ENCODE data around the gene MED27.

MED27 gene

GRCh38 chr9:132054024-132054423, 25.6 kb downstream of the MED27 start:
- no peak for DNase-seq (ENCODE audit: low read depth, low spot score)
- Histone ChIP-seq H3K36me3 (ENCODE audit: insufficient read depth, insufficient read length, low read length) (peaks cover 7% of the 10 kb centered on the region), H3K4me3 (ENCODE audit: insufficient read length, low read depth) (no peak overlapping the region), H3K4me1 (ENCODE audit: insufficient read depth, insufficient read length) (peaks cover 5% of the 10 kb centered on the region), H3K9me3 (ENCODE audit: insufficient read depth, low read length) (peaks cover 9% of the 10 kb centered on the region; the same call in 1 of the 2 replicates), H3K9ac (ENCODE audit: insufficient read length, low read depth) (no peak overlapping the region), H3K27me3 (ENCODE audit: insufficient read depth, insufficient read length) (no peaks in the 10 kb centered on the region)
- TF ChIP-seq SUZ12 (IDR thresholded peaks at IDR 0.05; ENCODE audit: extremely low read depth, insufficient read depth, insufficient read length) (no peak), YY1 (IDR thresholded peaks at IDR 0.05; ENCODE audit: insufficient read depth, insufficient read length) (no peak), ZNF274 (IDR thresholded peaks at IDR 0.05; ENCODE audit: low read depth, low read length) (no peak)

- no peak for TF ChIP-seq SUZ12 (IDR thresholded peaks at IDR 0.05; ENCODE audit: extremely low read depth, insufficient read depth, insufficient read length)
- TF ChIP-seq YY1 (IDR thresholded peaks at IDR 0.05; ENCODE audit: insufficient read depth, insufficient read length): no peak
- no peak for TF ChIP-seq ZNF274 (IDR thresholded peaks at IDR 0.05; ENCODE audit: low read depth, low read length)
- no peak overlapping the region for H3K9ac ChIP-seq (ENCODE audit: insufficient read length, low read depth)
Observed at GRCh38 chr9:132049900-132050299, 29.8 kb downstream of the MED27 start.

GRCh38 chr9:132049323-132049882, 30.3 kb downstream of the MED27 start:
- peaks cover 3% of the 10 kb centered on the region for H3K36me3 ChIP-seq (ENCODE audit: insufficient read depth, insufficient read length, low read length)
- no peaks in the 10 kb centered on the region for H3K9me3 ChIP-seq (ENCODE audit: insufficient read depth, low read length)
- DNase-seq (ENCODE audit: low read depth, low spot score): no peak
- no peaks in the 10 kb centered on the region for H3K27me3 ChIP-seq (ENCODE audit: insufficient read depth, insufficient read length)
- no peak overlapping the region for H3K9ac ChIP-seq (ENCODE audit: insufficient read length, low read depth)
- H3K4me3 ChIP-seq (ENCODE audit: insufficient read length, low read depth): no peak overlapping the region
- TF ChIP-seq ZNF274 (IDR thresholded peaks at IDR 0.05; ENCODE audit: low read depth, low read length) (no peak), YY1 (IDR thresholded peaks at IDR 0.05; ENCODE audit: insufficient read depth, insufficient read length) (no peak), SUZ12 (IDR thresholded peaks at IDR 0.05; ENCODE audit: extremely low read depth, insufficient read depth, insufficient read length) (no peak)
- H3K4me1 ChIP-seq (ENCODE audit: insufficient read depth, insufficient read length): peaks cover 2% of the 10 kb centered on the region

More at GRCh38 chr9:132049900-132050299, 29.8 kb downstream of the MED27 start:
- peaks cover 4% of the 10 kb centered on the region for H3K4me1 ChIP-seq (ENCODE audit: insufficient read depth, insufficient read length)
- no peaks in the 10 kb centered on the region for H3K9me3 ChIP-seq (ENCODE audit: insufficient read depth, low read length)
- DNase-seq (ENCODE audit: low read depth, low spot score): no peak
- H3K27me3 ChIP-seq (ENCODE audit: insufficient read depth, insufficient read length): no peaks in the 10 kb centered on the region
- no peak overlapping the region for H3K4me3 ChIP-seq (ENCODE audit: insufficient read length, low read depth)
- peaks cover 3% of the 10 kb centered on the region for H3K36me3 ChIP-seq (ENCODE audit: insufficient read depth, insufficient read length, low read length)

- H3K9ac ChIP-seq (ENCODE audit: insufficient read length, low read depth): no peak overlapping the region
- DNase-seq (ENCODE audit: low read depth, low spot score): no peak
- H3K4me1 ChIP-seq (ENCODE audit: insufficient read depth, insufficient read length): no peaks in the 10 kb centered on the region
- TF ChIP-seq YY1 (IDR thresholded peaks at IDR 0.05; ENCODE audit: insufficient read depth, insufficient read length) (no peak), ZNF274 (IDR thresholded peaks at IDR 0.05; ENCODE audit: low read depth, low read length) (no peak), SUZ12 (IDR thresholded peaks at IDR 0.05; ENCODE audit: extremely low read depth, insufficient read depth, insufficient read length) (no peak)
- no peaks in the 10 kb centered on the region for H3K27me3 ChIP-seq (ENCODE audit: insufficient read depth, insufficient read length)
- H3K4me3 ChIP-seq (ENCODE audit: insufficient read length, low read depth): no peak overlapping the region
- H3K36me3 ChIP-seq (ENCODE audit: insufficient read depth, insufficient read length, low read length): peaks cover 3% of the 10 kb centered on the region
- H3K9me3 ChIP-seq (ENCODE audit: insufficient read depth, low read length): no peaks in the 10 kb centered on the region
Observed at GRCh38 chr9:132048201-132048600, 31.5 kb downstream of the MED27 start.

GRCh38 chr9:132046456-132046855, 33.2 kb downstream of the MED27 start:
- no peak overlapping the region for H3K9ac ChIP-seq (ENCODE audit: insufficient read length, low read depth)
- H3K4me1 ChIP-seq (ENCODE audit: insufficient read depth, insufficient read length): no peaks in the 10 kb centered on the region
- H3K36me3 ChIP-seq (ENCODE audit: insufficient read depth, insufficient read length, low read length): peaks cover 3% of the 10 kb centered on the region
- DNase-seq (ENCODE audit: low read depth, low spot score): no peak
- H3K9me3 ChIP-seq (ENCODE audit: insufficient read depth, low read length): no peaks in the 10 kb centered on the region
- TF ChIP-seq YY1 (IDR thresholded peaks at IDR 0.05; ENCODE audit: insufficient read depth, insufficient read length): no peak
- TF ChIP-seq SUZ12 (IDR thresholded peaks at IDR 0.05; ENCODE audit: extremely low read depth, insufficient read depth, insufficient read length): no peak
- no peak for TF ChIP-seq ZNF274 (IDR thresholded peaks at IDR 0.05; ENCODE audit: low read depth, low read length)
- H3K27me3 ChIP-seq (ENCODE audit: insufficient read depth, insufficient read length): no peaks in the 10 kb centered on the region
- no peak overlapping the region for H3K4me3 ChIP-seq (ENCODE audit: insufficient read length, low read depth)

- Histone ChIP-seq H3K4me3 (ENCODE audit: insufficient read length, low read depth) (no peak overlapping the region), H3K4me1 (ENCODE audit: insufficient read depth, insufficient read length) (no peaks in the 10 kb centered on the region), H3K9ac (ENCODE audit: insufficient read length, low read depth) (no peak overlapping the region), H3K27me3 (ENCODE audit: insufficient read depth, insufficient read length) (no peaks in the 10 kb centered on the region), H3K9me3 (ENCODE audit: insufficient read depth, low read length) (no peaks in the 10 kb centered on the region), H3K36me3 (ENCODE audit: insufficient read depth, insufficient read length, low read length) (peaks cover 13% of the 10 kb centered on the region)
- no peak for TF ChIP-seq ZNF274 (IDR thresholded peaks at IDR 0.05; ENCODE audit: low read depth, low read length)
- no peak for TF ChIP-seq SUZ12 (IDR thresholded peaks at IDR 0.05; ENCODE audit: extremely low read depth, insufficient read depth, insufficient read length)
- no peak for TF ChIP-seq YY1 (IDR thresholded peaks at IDR 0.05; ENCODE audit: insufficient read depth, insufficient read length)
- DNase-seq (ENCODE audit: low read depth, low spot score): no peak
Observed at GRCh38 chr9:132044176-132044875, 35.3 kb downstream of the MED27 start.

- TF ChIP-seq SUZ12 (IDR thresholded peaks at IDR 0.05; ENCODE audit: extremely low read depth, insufficient read depth, insufficient read length) (no peak), YY1 (IDR thresholded peaks at IDR 0.05; ENCODE audit: insufficient read depth, insufficient read length) (no peak), ZNF274 (IDR thresholded peaks at IDR 0.05; ENCODE audit: low read depth, low read length) (no peak)
- Histone ChIP-seq H3K4me3 (ENCODE audit: insufficient read length, low read depth) (no peak overlapping the region), H3K9me3 (ENCODE audit: insufficient read depth, low read length) (no peaks in the 10 kb centered on the region), H3K36me3 (ENCODE audit: insufficient read depth, insufficient read length, low read length) (peaks cover 12% of the 10 kb centered on the region), H3K27me3 (ENCODE audit: insufficient read depth, insufficient read length) (no peaks in the 10 kb centered on the region), H3K9ac (ENCODE audit: insufficient read length, low read depth) (no peak overlapping the region), H3K4me1 (ENCODE audit: insufficient read depth, insufficient read length) (no peaks in the 10 kb centered on the region)
- DNase-seq (ENCODE audit: low read depth, low spot score): no peak
Observed at GRCh38 chr9:132043708-132044107, 36.0 kb downstream of the MED27 start.

Data from NT2/D1 (cell line).